DND-41 (cell line): ENCODE measurements around the gene HNF1B.

Source experiments
- CTCF ChIP-seq: IDR thresholded peaks from 2 replicates; pipeline ENCODE4 v1.5.1; 2012; ENCODE audit warnings: borderline replicate concordance, low read length, moderate library complexity, mild to moderate bottlenecking; ENCODE audit not compliant: poor library complexity, severe bottlenecking; ENCODE audit errors: extremely low read depth
- EZH2 ChIP-seq: IDR thresholded peaks from 3 replicates; pipeline ENCODE4 v1.6.1; 2012; ENCODE audit warnings: borderline replicate concordance, low read depth, mild to moderate bottlenecking, moderate library complexity, low read length, inconsistent platforms; ENCODE audit not compliant: severe bottlenecking

DNA sequence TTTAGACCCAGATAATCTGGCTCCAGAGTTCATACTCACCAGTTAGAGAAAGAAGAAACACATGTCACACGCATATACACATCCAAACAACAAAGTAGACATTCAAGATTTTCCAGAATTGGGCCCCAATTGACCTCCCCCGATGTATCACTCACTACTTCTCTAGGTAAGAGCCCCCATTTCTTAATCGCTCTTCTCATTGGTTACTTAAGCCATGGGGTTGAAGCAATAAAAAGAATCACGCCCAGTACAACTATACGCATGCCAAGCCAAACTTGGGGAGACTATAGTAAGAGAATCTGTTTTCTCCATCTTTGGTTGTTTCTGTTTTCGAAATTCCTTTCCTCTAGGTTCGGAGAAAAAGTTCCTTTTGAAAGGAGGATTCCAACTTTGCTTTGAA, 102.2 kb downstream of the HNF1B start:
- TF ChIP-seq CTCF (no peak), EZH2 (no peak)
